HL-60 (cell line): ENCODE results near the gene MYL12B.

ENCODE experiments used
- DNase-seq, 2 experiments: peaks; one replicate each; pipeline ENCODE4 v3.0.0-alpha.2; 2010 to 2020; ENCODE audit warnings: low read depth in 1 of 2, low spot score in 1 of 2
- H3K27ac ChIP-seq: fragments of 250-450 bp; sonication (Bioruptor Pico); replicated peaks from 2 replicates; pipeline ENCODE4 v1.5.1; 2020; ENCODE audit warnings: mild to moderate bottlenecking, moderate library complexity
- H3K27me3 ChIP-seq: fragments of 250-450 bp; sonication (Bioruptor Pico); 2 replicates; pipeline ENCODE4 v1.5.1; 2021; ENCODE audit warnings: mild to moderate bottlenecking, moderate library complexity; ENCODE audit not compliant: insufficient read depth, poor library complexity, severe bottlenecking
- H3K4me3 ChIP-seq: replicated peaks from 2 replicates; pipeline ENCODE4 v1.5.1; 2011; ENCODE audit warnings: mild to moderate bottlenecking, control low read depth, low read length; ENCODE audit not compliant: insufficient read depth
- CTCF ChIP-seq: IDR thresholded peaks from one replicate; pipeline ENCODE4 v1.5.1; 2011; ENCODE audit warnings: low read length, control low read depth, inconsistent platforms; ENCODE audit not compliant: insufficient read depth
- GABPA ChIP-seq: IDR thresholded peaks from 2 replicates; pipeline ENCODE4 v1.6.1; 2012; ENCODE audit warnings: low read depth
- POLR2AphosphoS5 ChIP-seq: IDR thresholded peaks from 2 replicates; pipeline ENCODE4 v1.6.1; 2012; ENCODE audit warnings: low read depth
- REST ChIP-seq: IDR thresholded peaks from 2 replicates; pipeline ENCODE4 v1.6.1; 2012; ENCODE audit warnings: low read depth; ENCODE audit not compliant: insufficient replicate concordance
- SPI1 ChIP-seq: IDR thresholded peaks from 2 replicates; pipeline ENCODE4 v1.6.1; 2012; ENCODE audit warnings: low read depth, mild to moderate bottlenecking, borderline replicate concordance

MYL12B gene

DNA sequence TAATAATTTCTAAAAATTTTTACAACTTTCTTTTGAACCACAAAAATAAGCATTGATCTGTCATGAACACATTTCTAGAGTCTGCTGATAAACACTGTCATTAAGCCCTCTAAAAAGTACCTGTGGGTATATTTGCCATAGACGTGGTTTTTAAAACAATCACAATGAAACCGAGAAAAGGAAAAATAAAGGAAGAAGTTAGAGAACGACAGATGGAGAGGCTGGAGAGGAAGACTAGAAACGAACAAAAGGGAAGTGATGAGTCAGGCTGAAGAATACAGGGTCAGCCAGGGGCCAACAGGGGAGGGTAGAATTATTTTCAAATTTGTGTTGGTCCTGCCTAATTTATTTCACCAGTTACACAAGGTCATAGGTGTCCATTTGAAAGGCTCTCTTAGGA is 62.0 kb downstream of the MYL12B start:
- peak in 1 of 2 experiments; percentile 56 for DNase-seq
- H3K4me3 ChIP-seq: no peak overlapping the region
- TF ChIP-seq REST (no peak), POLR2AphosphoS5 (no peak), SPI1 (peak; percentile 93), GABPA (0 out of 2 replicates have a peak, but pooled peaks have one; percentile 14), CTCF (no peak)
- no peak overlapping the region for H3K27ac ChIP-seq
- H3K27me3 ChIP-seq: no peaks in the 10 kb centered on the region
